Neuronal stem cell (in vitro differentiated cells): Measurements from ENCODE around the gene RSAD2.

Experiments used
- DNase-seq: peaks from one replicate; pipeline ENCODE4 v3.0.0-alpha.2; 2013; ENCODE audit warnings: low spot score
- H2AFZ ChIP-seq: one replicate; pipeline ENCODE4 v1.6.1; 2013; ENCODE audit warnings: mild to moderate bottlenecking, low read length, inconsistent platforms
- H2AK5ac ChIP-seq: 2 replicates; pipeline ENCODE4 v1.6.1; 2013; ENCODE audit warnings: low read depth, mild to moderate bottlenecking, inconsistent platforms, low read length, moderate library complexity, mixed read lengths
- H2BK120ac ChIP-seq: 2 replicates; pipeline ENCODE4 v1.6.1; 2013; ENCODE audit warnings: low read depth, mild to moderate bottlenecking, inconsistent platforms, low read length, moderate library complexity, mixed read lengths
- H2BK12ac ChIP-seq: one replicate; pipeline ENCODE4 v1.6.1; 2013; ENCODE audit warnings: low read length, inconsistent platforms
- H2BK15ac ChIP-seq: 2 replicates; pipeline ENCODE4 v1.6.1; 2013; ENCODE audit warnings: mild to moderate bottlenecking, low read length, inconsistent platforms, mixed read lengths
- H2BK5ac ChIP-seq: one replicate; pipeline ENCODE4 v1.6.1; 2013; ENCODE audit warnings: inconsistent platforms, mild to moderate bottlenecking, low read length, moderate library complexity
- H3K14ac ChIP-seq: one replicate; pipeline ENCODE4 v1.6.1; 2013; ENCODE audit warnings: low read length, inconsistent platforms
- H3K18ac ChIP-seq: 2 replicates; pipeline ENCODE4 v1.6.1; 2013; ENCODE audit warnings: low read length, inconsistent platforms
- H3K23ac ChIP-seq: 2 replicates; pipeline ENCODE4 v1.6.1; 2013; ENCODE audit warnings: low read depth, mild to moderate bottlenecking, mixed read lengths, low read length, inconsistent platforms; ENCODE audit not compliant: poor library complexity
- H3K27ac ChIP-seq: replicated peaks from 3 replicates; pipeline ENCODE4 v1.5.1; 2013; ENCODE audit warnings: low read length, inconsistent platforms
- H3K27me3 ChIP-seq, 3 experiments: 2 replicates each; pipeline ENCODE4 v1.6.1; 2013; ENCODE audit warnings: low read length in 3 of 3, mild to moderate bottlenecking in 2 of 3, inconsistent platforms in 1 of 3, low read depth in 1 of 3, mixed read lengths in 1 of 3, moderate library complexity in 1 of 3; ENCODE audit not compliant: control insufficient read depth in 3 of 3, insufficient read depth in 3 of 3
- H3K36me3 ChIP-seq, 2 donors: replicated peaks in 1 of 2; 2 replicates each; pipeline ENCODE4 v1.6.1; 2013; ENCODE audit warnings: low read length in 2 of 2; ENCODE audit not compliant: control insufficient read depth in 2 of 2, insufficient read depth in 2 of 2
- H3K4ac ChIP-seq: 2 replicates; pipeline ENCODE4 v1.6.1; 2013; ENCODE audit warnings: inconsistent platforms, mild to moderate bottlenecking, low read length, moderate library complexity
- H3K4me1 ChIP-seq, 2 donors: 1 replicate in 1 of 2; 2 replicates in 1 of 2; pipeline ENCODE4 v1.6.1; 2013; ENCODE audit warnings: low read length in 2 of 2, low read depth in 1 of 2; ENCODE audit not compliant: control insufficient read depth in 2 of 2, insufficient read depth in 1 of 2
- H3K4me2 ChIP-seq: one replicate; pipeline ENCODE4 v1.6.1; 2013; ENCODE audit warnings: mild to moderate bottlenecking, low read length, inconsistent platforms; ENCODE audit not compliant: insufficient read depth, poor library complexity, severe bottlenecking
- H3K4me3 ChIP-seq, 2 donors: 2 replicates each; pipeline ENCODE4 v1.5.1; 2013; ENCODE audit warnings: low read length in 2 of 2, mild to moderate bottlenecking in 2 of 2, inconsistent platforms in 1 of 2, moderate library complexity in 1 of 2
- H3K79me1 ChIP-seq: one replicate; pipeline ENCODE4 v1.6.1; 2013; ENCODE audit warnings: low read depth, mild to moderate bottlenecking, inconsistent platforms, low read length, moderate library complexity
- H3K9ac ChIP-seq: one replicate; pipeline ENCODE4 v1.6.1; 2013; ENCODE audit warnings: mild to moderate bottlenecking, low read depth, low read length, inconsistent platforms; ENCODE audit not compliant: poor library complexity
- H3K9me3 ChIP-seq, 2 donors: replicated peaks in 1 of 2; 2 replicates each; pipeline versions ENCODE3 to v1.6.1; 2013; ENCODE audit warnings: low read length in 2 of 2, mild to moderate bottlenecking in 2 of 2, inconsistent platforms in 1 of 2, low read depth in 1 of 2, mixed read lengths in 1 of 2, moderate library complexity in 1 of 2; ENCODE audit not compliant: control insufficient read depth in 2 of 2, insufficient read depth in 1 of 2
- H4K8ac ChIP-seq: one replicate; pipeline ENCODE4 v1.6.1; 2013; ENCODE audit warnings: low read depth, mild to moderate bottlenecking, inconsistent platforms, low read length, moderate library complexity
- H4K91ac ChIP-seq: one replicate; pipeline ENCODE4 v1.6.1; 2013; ENCODE audit warnings: low read length, low read depth, mild to moderate bottlenecking, inconsistent platforms; ENCODE audit not compliant: poor library complexity
- WGBS, 2 donors: extraction: QIAGEN DNeasy Blood & Tissue Kit; methylation state at CpG; one replicate each; pipeline ENCODE4 v1.1.7; 2013; ENCODE audit warnings: missing lambda C conversion rate in 2 of 2, mixed read lengths in 1 of 2; ENCODE audit not compliant: insufficient read length in 2 of 2, insufficient replicate concordance in 1 of 2; ENCODE audit errors: extremely low coverage in 2 of 2; 5-methylcytosine and 5-hydroxymethylcytosine counted together

Gene RSAD2

DNA sequence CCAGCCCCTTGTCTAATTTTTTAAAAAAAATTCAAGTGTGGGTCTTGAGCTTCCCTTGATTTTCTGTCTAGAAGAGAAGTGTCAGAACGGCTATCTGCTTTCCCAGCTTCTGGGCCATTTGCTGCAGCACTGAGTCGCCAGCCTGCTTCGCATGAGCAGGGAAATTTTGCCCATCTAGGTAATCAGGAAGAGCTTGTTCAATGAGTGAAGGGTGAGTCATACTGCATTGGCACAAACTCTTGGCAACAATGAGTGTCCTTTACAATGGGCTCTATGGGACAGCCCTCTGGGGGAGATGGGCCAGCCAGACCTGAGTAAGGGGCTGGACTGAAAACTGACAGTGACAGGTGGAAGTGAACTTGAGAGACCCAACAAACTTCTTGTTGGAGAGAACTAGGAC lies 37.3 kb downstream of the RSAD2 start:
- no peaks in the 10 kb centered on the region for H3K9me3 ChIP-seq
- peaks cover 4% of the 10 kb centered on the region for H3K79me1 ChIP-seq
- no peak overlapping the region for H2AK5ac ChIP-seq
- H2AFZ ChIP-seq, result no peak overlapping the region
- H4K91ac ChIP-seq, result no peak overlapping the region
- H3K9ac ChIP-seq, result no peak overlapping the region
- H3K18ac ChIP-seq, result no peak overlapping the region
- H2BK12ac ChIP-seq, result no peak overlapping the region
- no peak overlapping the region for H3K4me3 ChIP-seq
- H3K36me3 ChIP-seq, result peaks cover 0 to 7% of the 10 kb centered on the region in 2 donors
- no peak overlapping the region for H3K4me2 ChIP-seq
- H3K27ac ChIP-seq, result no peak overlapping the region
- H2BK15ac ChIP-seq, result no peak overlapping the region
- no CpG with 5 or more reads among the region's 3 CpGs for WGBS, 2 donors
- H3K4me1 ChIP-seq, result peaks cover 8 to 10% of the 10 kb centered on the region in 2 donors
- no peak overlapping the region for H2BK5ac ChIP-seq
- no peak overlapping the region for H3K4ac ChIP-seq
- H3K14ac ChIP-seq, result no peak overlapping the region
- H2BK120ac ChIP-seq, result no peak overlapping the region
- H3K23ac ChIP-seq, result no peak overlapping the region
- H3K27me3 ChIP-seq, result no peaks in the 10 kb centered on the region
- no peak for DNase-seq
- no peak overlapping the region for H4K8ac ChIP-seq

DNA sequence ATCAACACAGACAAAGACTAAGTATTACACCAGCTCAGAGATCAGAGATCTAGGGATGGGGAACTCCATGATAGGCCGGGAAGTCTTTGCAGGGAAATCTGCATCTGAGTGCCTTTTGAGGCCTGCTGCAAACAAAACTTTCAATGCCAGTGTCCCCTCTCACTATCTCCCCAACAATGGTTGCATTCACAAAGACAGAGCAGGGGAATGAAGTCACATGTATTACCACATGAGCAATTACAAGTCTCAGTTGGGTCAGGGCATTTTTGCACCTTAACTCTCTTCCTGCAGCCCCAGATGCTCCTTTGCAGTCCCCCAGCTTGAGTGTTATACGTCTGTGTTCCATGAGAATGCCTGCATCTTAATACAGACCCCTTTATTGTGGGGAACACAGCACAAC lies 37.8 kb downstream of the RSAD2 start:
- Histone ChIP-seq H4K8ac (no peak overlapping the region), H3K18ac (no peak overlapping the region), H2BK120ac (no peak overlapping the region), H3K14ac (no peak overlapping the region), H3K4me3 (no peak overlapping the region), H3K27ac (no peak overlapping the region), H3K79me1 (peaks cover 4% of the 10 kb centered on the region), H3K23ac (no peak overlapping the region), H2BK5ac (no peak overlapping the region), H3K4me2 (no peak overlapping the region), H3K4me1 (peaks cover 10 to 14% of the 10 kb centered on the region in 2 donors), H3K9me3 (no peaks in the 10 kb centered on the region), H2AK5ac (no peak overlapping the region), H3K9ac (no peak overlapping the region), H2BK15ac (no peak overlapping the region), H2AFZ (peak overlapping the region; percentile 55), H3K4ac (no peak overlapping the region), H3K27me3 (no peaks in the 10 kb centered on the region), H2BK12ac (no peak overlapping the region), H4K91ac (no peak overlapping the region), H3K36me3 (peaks cover 0 to 11% of the 10 kb centered on the region in 2 donors)
- no CpG with 5 or more reads among the region's 2 CpGs for WGBS, 2 donors
- DNase-seq, result no peak

DNA sequence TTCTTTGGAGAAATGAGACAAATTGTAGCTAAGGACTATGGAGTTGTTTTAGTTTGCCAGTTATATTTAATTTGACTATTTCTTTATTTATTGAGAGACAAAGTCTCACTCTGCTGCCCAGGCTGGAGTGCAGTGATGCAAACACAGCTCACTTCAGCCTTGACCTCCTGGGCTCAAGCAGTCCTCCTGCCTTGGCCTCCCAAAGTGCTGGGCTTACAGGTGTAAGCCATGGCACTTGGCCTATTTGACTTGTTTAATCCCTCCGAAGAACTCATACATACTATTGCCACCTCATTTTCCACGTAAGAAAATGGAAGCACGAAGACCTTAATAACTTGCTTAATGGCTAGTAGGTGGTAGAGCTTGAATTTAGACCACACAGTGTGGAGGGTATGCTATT lies 38.6 kb downstream of the RSAD2 start:
- no peak overlapping the region for H2AFZ ChIP-seq
- no peak overlapping the region for H4K8ac ChIP-seq
- no peak overlapping the region for H3K18ac ChIP-seq
- H2BK5ac ChIP-seq, result no peak overlapping the region
- H3K4me2 ChIP-seq, result no peak overlapping the region
- H2BK120ac ChIP-seq, result no peak overlapping the region
- H3K27ac ChIP-seq, result no peak overlapping the region
- no peak overlapping the region for H3K23ac ChIP-seq
- H2BK12ac ChIP-seq, result no peak overlapping the region
- peaks cover under 1 to 12% of the 10 kb centered on the region in 2 donors for H3K36me3 ChIP-seq
- no peak overlapping the region for H3K9ac ChIP-seq
- no peak overlapping the region for H3K4me3 ChIP-seq
- no CpG with 5 or more reads among the region's 3 CpGs for WGBS, 2 donors
- DNase-seq, result no peak
- no peaks in the 10 kb centered on the region for H3K9me3 ChIP-seq
- H2BK15ac ChIP-seq, result no peak overlapping the region
- H3K4ac ChIP-seq, result no peak overlapping the region
- H3K79me1 ChIP-seq, result peaks cover 5% of the 10 kb centered on the region
- H3K4me1 ChIP-seq, result peaks cover 10 to 16% of the 10 kb centered on the region in 2 donors
- no peaks in the 10 kb centered on the region for H3K27me3 ChIP-seq
- no peak overlapping the region for H2AK5ac ChIP-seq
- no peak overlapping the region for H4K91ac ChIP-seq
- H3K14ac ChIP-seq, result no peak overlapping the region

DNA sequence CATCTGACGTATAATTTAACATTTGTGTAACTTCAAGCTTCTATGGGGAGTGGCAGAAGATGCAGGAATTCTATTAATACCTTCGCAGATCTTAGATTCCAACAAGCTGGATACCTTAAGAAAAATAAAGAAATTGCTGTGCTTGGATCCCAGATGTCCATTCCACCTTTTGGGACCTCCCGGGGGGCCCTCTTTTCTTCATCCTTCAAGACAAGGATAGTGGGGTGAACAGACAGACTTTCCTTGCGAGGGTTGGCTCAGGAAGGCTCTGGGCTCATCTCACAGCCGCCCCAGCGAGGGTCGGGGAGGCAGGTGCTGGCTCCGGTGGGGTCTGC lies 39.1 kb downstream of the RSAD2 start:
- DNase-seq, result no peak
- Histone ChIP-seq H3K27me3 (no peaks in the 10 kb centered on the region), H2BK5ac (no peak overlapping the region), H4K8ac (no peak overlapping the region), H2AFZ (peak overlapping the region; percentile 98), H3K4me3 (peak overlapping the region; percentile 72 to 76), H3K18ac (peak overlapping the region; percentile 97), H3K4me1 (peaks cover 10 to 21% of the 10 kb centered on the region in 2 donors), H3K23ac (peak overlapping the region; percentile 69), H2BK15ac (peak overlapping the region; percentile 63), H2AK5ac (peak overlapping the region; percentile 54), H3K36me3 (peaks cover 2 to 15% of the 10 kb centered on the region in 2 donors), H4K91ac (no peak overlapping the region), H3K14ac (no peak overlapping the region), H2BK120ac (peak overlapping the region; percentile 47), H3K79me1 (peaks cover 10% of the 10 kb centered on the region), H3K4ac (no peak overlapping the region), H3K9ac (peak overlapping the region; percentile 87), H2BK12ac (peak overlapping the region; percentile 69), H3K27ac (no peak overlapping the region), H3K9me3 (no peaks in the 10 kb centered on the region), H3K4me2 (peak overlapping the region; percentile 58)
- no CpG with 5 or more reads among the region's 8 CpGs for WGBS, 2 donors
